Endodermal cell (in vitro differentiated cells): ENCODE measurements around the gene RYR3. TPM values are rescaled to one million over a fixed set of nuclear protein-coding genes. Genes with fewer than 3 reads are reported as not detected.

ENCODE experiments used
- DNase-seq: peaks from one replicate; pipeline ENCODE4 v3.0.0-alpha.2; 2017
- H3K27ac ChIP-seq: 2 replicates; pipeline ENCODE4 v1.5.1; 2013; ENCODE audit warnings: mild to moderate bottlenecking, low read depth, low read length, moderate library complexity
- H3K27me3 ChIP-seq: 2 replicates; pipeline ENCODE4 v1.6.1; 2013; ENCODE audit warnings: mild to moderate bottlenecking, low read length, moderate library complexity; ENCODE audit not compliant: insufficient read depth, control insufficient read depth, poor library complexity, severe bottlenecking
- H3K36me3 ChIP-seq: 2 replicates; pipeline ENCODE4 v1.7.0; 2013; ENCODE audit warnings: mild to moderate bottlenecking, low read length, moderate library complexity; ENCODE audit not compliant: control insufficient read depth, insufficient read depth
- H3K4me1 ChIP-seq: one replicate; pipeline ENCODE4 v1.7.0; 2013; ENCODE audit warnings: low read length; ENCODE audit not compliant: control insufficient read depth, insufficient read depth
- H3K4me3 ChIP-seq: 2 replicates; pipeline ENCODE4 v1.5.1; 2013; ENCODE audit warnings: mild to moderate bottlenecking, low read length, moderate library complexity
- H3K9ac ChIP-seq: 2 replicates; pipeline ENCODE4 v1.6.1; 2013; ENCODE audit warnings: mild to moderate bottlenecking, low read length, moderate library complexity; ENCODE audit not compliant: poor library complexity, severe bottlenecking; ENCODE audit errors: extremely low read depth
- H3K9me3 ChIP-seq: 2 replicates; pipeline ENCODE4 v1.6.1; 2013; ENCODE audit warnings: mild to moderate bottlenecking, low read length, moderate library complexity; ENCODE audit not compliant: control insufficient read depth
- H3K27ac Mint-ChIP-seq: 2 replicates; pipeline ENCODE4 v1.8.0; 2020; ENCODE audit warnings: mixed read lengths
- H3K27me3 Mint-ChIP-seq: 2 replicates; pipeline ENCODE4 v1.8.0; 2021; ENCODE audit warnings: mild to moderate bottlenecking, mixed read lengths; ENCODE audit not compliant: insufficient read depth
- H3K36me3 Mint-ChIP-seq: 2 replicates; pipeline ENCODE4 v1.8.0; 2020; ENCODE audit warnings: low read depth, mixed read lengths
- H3K4me1 Mint-ChIP-seq: 2 replicates; pipeline ENCODE4 v1.8.0; 2020; ENCODE audit warnings: mixed read lengths
- H3K4me3 Mint-ChIP-seq: 2 replicates; pipeline ENCODE4 v1.8.0; 2020; ENCODE audit warnings: mild to moderate bottlenecking, moderate library complexity, mixed read lengths
- H3K9me3 Mint-ChIP-seq: 2 replicates; pipeline ENCODE4 v1.8.0; 2020; ENCODE audit warnings: mild to moderate bottlenecking, mixed read lengths
- WGBS, 2 experiments: methylation state at CpG; one replicate each; pipeline versions ENCODE4 v1.1.5 to v1.1.7; 2013; ENCODE audit warnings: missing lambda C conversion rate in 2 of 2, mixed read lengths in 1 of 2; ENCODE audit not compliant: insufficient coverage in 1 of 2, insufficient read length in 1 of 2; 5-methylcytosine and 5-hydroxymethylcytosine counted together
- total RNA-seq, 2 donors: library from RNA; stranded (reverse); fragmentation: NEBNext Ultra II Directional in 1 of 2; extraction: Animal tissue kit (Norgen Biotek cat#: 25700) in 1 of 2; gene quantifications; 2 replicates in 1 of 2; 3 replicates in 1 of 2; pipeline ENCODE4 v1.2.1, GENCODE V29; 2021
- TF ChIP-seq, protein P1 (sequence below): fragments of 200-600 bp; sonication (generic); conservative IDR thresholded peaks from 2 replicates; pipeline ENCODE4 v1.5.0; 2021; ENCODE audit warnings: antibody characterized with exemption, mild to moderate bottlenecking

Gene RYR3
- total RNA-seq, 2 donors from 2014 or later: 0.71 to 1.4 TPM

DNA sequence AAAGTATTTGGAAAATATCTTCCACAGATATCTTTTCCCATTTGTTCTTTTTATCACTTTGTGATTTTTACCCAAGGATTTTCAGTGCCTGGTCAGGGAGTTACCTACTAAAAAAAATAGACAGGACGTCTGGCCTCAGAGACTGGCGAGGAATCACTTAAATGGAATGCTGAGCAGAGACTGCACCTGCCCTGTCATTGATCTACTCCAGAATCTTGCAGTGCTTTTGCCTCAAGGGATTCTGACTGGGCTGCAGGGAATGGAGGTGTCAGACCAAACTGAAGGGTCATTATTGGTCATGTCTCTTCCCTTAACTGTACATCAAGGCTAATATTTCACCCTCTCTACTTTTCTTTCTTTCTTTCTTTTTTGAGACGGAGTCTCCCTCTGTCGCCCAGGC lies 12.1 kb upstream of the RYR3 start:
- Mint-ChIP-seq H3K27ac (no peak overlapping the region), H3K36me3 (no peaks in the 10 kb centered on the region), H3K9me3 (no peaks in the 10 kb centered on the region), H3K4me3 (no peak overlapping the region), H3K4me1 (peaks cover 8% of the 10 kb centered on the region), H3K27me3 (peaks cover 8% of the 10 kb centered on the region)
- Histone ChIP-seq H3K4me1 (no peaks in the 10 kb centered on the region), H3K27me3 (no peaks in the 10 kb centered on the region), H3K27ac (no peak overlapping the region), H3K36me3 (no peaks in the 10 kb centered on the region), H3K9me3 (no peaks in the 10 kb centered on the region), H3K9ac (no peak overlapping the region), H3K4me3 (no peak overlapping the region)
- no peak for DNase-seq
- WGBS, 2 experiments: 93 to 100% methylated on average over 2 to 4 of the region's 4 CpGs
- TF ChIP-seq, protein P1, sequence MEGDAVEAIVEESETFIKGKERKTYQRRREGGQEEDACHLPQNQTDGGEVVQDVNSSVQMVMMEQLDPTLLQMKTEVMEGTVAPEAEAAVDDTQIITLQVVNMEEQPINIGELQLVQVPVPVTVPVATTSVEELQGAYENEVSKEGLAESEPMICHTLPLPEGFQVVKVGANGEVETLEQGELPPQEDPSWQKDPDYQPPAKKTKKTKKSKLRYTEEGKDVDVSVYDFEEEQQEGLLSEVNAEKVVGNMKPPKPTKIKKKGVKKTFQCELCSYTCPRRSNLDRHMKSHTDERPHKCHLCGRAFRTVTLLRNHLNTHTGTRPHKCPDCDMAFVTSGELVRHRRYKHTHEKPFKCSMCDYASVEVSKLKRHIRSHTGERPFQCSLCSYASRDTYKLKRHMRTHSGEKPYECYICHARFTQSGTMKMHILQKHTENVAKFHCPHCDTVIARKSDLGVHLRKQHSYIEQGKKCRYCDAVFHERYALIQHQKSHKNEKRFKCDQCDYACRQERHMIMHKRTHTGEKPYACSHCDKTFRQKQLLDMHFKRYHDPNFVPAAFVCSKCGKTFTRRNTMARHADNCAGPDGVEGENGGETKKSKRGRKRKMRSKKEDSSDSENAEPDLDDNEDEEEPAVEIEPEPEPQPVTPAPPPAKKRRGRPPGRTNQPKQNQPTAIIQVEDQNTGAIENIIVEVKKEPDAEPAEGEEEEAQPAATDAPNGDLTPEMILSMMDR: no peak

DNA sequence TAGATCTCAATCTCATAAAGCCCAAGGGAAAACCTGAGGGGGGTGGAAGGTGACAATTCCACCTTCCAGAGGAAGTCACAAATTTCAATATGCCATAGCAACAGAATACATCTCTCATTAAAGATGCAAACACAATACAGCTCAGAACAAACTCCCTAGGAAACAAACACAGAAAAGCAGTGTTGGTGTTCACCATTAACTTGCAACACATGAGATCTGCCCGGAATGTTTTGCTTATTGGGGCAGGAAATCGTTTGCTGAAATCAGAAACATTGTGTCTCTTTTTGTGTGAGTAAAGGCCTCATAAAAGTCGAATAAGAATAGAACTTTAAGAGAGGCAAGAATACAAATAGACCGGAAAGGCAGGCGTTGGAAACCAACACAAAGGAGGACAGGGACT lies 5.8 kb upstream of the RYR3 start:
- no peak overlapping the region for H3K4me3 Mint-ChIP-seq
- no peak for DNase-seq
- Histone ChIP-seq H3K4me1 (no peaks in the 10 kb centered on the region), H3K36me3 (no peaks in the 10 kb centered on the region), H3K27ac (no peak overlapping the region), H3K4me3 (no peak overlapping the region), H3K27me3 (peaks cover 2% of the 10 kb centered on the region), H3K9me3 (no peaks in the 10 kb centered on the region), H3K9ac (no peak overlapping the region)
- H3K9me3 Mint-ChIP-seq: no peaks in the 10 kb centered on the region
- TF ChIP-seq, protein P1: no peak
- peaks cover 14% of the 10 kb centered on the region for H3K27me3 Mint-ChIP-seq
- WGBS, 2 experiments: 63 to 76% methylated on average over 3 to 5 of the region's 5 CpGs
- peaks cover 8% of the 10 kb centered on the region for H3K4me1 Mint-ChIP-seq
- H3K36me3 Mint-ChIP-seq: no peaks in the 10 kb centered on the region
- H3K27ac Mint-ChIP-seq: no peak overlapping the region

DNA sequence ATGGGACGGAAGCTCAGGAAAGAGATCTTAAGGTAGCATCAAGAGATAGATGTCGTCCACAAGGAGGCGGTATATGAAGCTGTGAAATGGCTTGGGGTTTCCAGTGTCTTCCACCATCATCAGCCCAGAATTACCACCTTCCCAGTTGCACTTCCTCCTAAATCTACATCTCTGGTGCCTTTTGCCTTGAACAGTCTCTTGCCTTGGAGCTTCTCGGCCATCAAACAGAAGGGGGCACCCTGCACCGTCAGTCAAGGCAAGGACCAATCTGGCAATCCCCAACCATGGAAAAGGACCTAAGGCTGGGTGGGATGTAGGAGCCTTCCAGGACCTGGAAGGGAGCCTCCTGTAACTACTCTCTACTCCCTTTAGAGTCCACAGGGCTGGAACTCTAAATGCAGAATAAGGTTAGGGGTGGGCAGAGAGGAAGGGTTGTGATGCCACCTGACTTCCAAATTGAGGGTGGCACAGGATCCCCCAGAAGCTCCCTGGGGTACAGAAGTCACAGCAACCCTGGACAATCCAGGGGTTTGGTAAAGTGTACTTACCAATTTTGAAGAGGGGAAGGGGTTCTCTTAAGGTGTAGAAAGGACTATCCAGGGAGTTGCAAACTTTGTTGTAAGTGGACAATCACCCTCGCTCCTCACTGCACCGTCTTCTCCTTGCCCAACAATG lies 1.0 kb upstream of the RYR3 start:
- Mint-ChIP-seq H3K27me3 (peaks cover 54% of the 10 kb centered on the region), H3K4me3 (peak overlapping the region; percentile 66), H3K9me3 (no peaks in the 10 kb centered on the region), H3K4me1 (peaks cover 7% of the 10 kb centered on the region), H3K27ac (no peak overlapping the region), H3K36me3 (no peaks in the 10 kb centered on the region)
- peak; percentile 91 for DNase-seq
- H3K9me3 ChIP-seq: no peaks in the 10 kb centered on the region
- H3K27ac ChIP-seq: no peak overlapping the region
- H3K9ac ChIP-seq: no peak overlapping the region
- H3K4me1 ChIP-seq: no peaks in the 10 kb centered on the region
- 54 to 63% methylated on average over 3 to 7 of the region's 7 CpGs for WGBS, 2 experiments
- H3K36me3 ChIP-seq: no peaks in the 10 kb centered on the region
- peaks cover 41% of the 10 kb centered on the region for H3K27me3 ChIP-seq
- peak overlapping the region; percentile 79 for H3K4me3 ChIP-seq
- TF ChIP-seq, protein P1: peak; percentile 82
